BE2C (cell line): ENCODE measurements around the gene WFDC2.

ENCODE experiments used
- DNase-seq: peaks from one replicate; pipeline ENCODE4 v3.0.0-alpha.2; 2020
- H3K27me3 ChIP-seq: fragments of 250-450 bp; sonication (Bioruptor Pico); 2 replicates; pipeline ENCODE4 v1.5.1; 2020; ENCODE audit warnings: mild to moderate bottlenecking
- H3K36me3 ChIP-seq: fragments of 250-450 bp; sonication (Bioruptor Pico); 2 replicates; pipeline ENCODE4 v1.5.1; 2020; ENCODE audit warnings: mild to moderate bottlenecking
- H3K4me1 ChIP-seq: fragments of 250-450 bp; sonication (Bioruptor Pico); 2 replicates; pipeline ENCODE4 v1.5.1; 2020
- H3K4me3 ChIP-seq: 2 replicates; pipeline ENCODE4 v1.5.1; 2011; ENCODE audit warnings: low read depth, low read length
- H3K9me3 ChIP-seq: fragments of 250-450 bp; sonication (Bioruptor Pico); 2 replicates; pipeline ENCODE4 v1.5.1; 2020
- CTCF ChIP-seq: IDR thresholded peaks from 2 replicates; pipeline ENCODE4 v1.5.1; 2012; ENCODE audit warnings: mild to moderate bottlenecking, low read depth, low read length

WFDC2 gene

GRCh38 chr20:45452772-45453691, 16.5 kb upstream of the WFDC2 start:
- no peak for DNase-seq
- Histone ChIP-seq H3K4me1 (no peaks in the 10 kb centered on the region), H3K4me3 (no peak overlapping the region), H3K9me3 (no peaks in the 10 kb centered on the region), H3K27me3 (no peaks in the 10 kb centered on the region), H3K36me3 (no peaks in the 10 kb centered on the region)
- TF ChIP-seq CTCF: no peak

- Histone ChIP-seq H3K4me1 (no peaks in the 10 kb centered on the region), H3K4me3 (no peak overlapping the region), H3K36me3 (no peaks in the 10 kb centered on the region), H3K27me3 (peaks cover 24% of the 10 kb centered on the region), H3K9me3 (no peaks in the 10 kb centered on the region)
- DNase-seq: no peak
- peak; percentile 52 for TF ChIP-seq CTCF
These were observed 12.9 kb upstream of the WFDC2 start for GRCh38 chr20:45456632-45457031.

GRCh38 chr20:45459606-45460005, 9.9 kb upstream of the WFDC2 start:
- no peak for DNase-seq
- no peaks in the 10 kb centered on the region for H3K9me3 ChIP-seq

GRCh38 chr20:45461225-45461624, 8.3 kb upstream of the WFDC2 start:
- no peak overlapping the region for H3K4me3 ChIP-seq
- peaks cover 61% of the 10 kb centered on the region for H3K27me3 ChIP-seq
- no peaks in the 10 kb centered on the region for H3K36me3 ChIP-seq
- DNase-seq: no peak
- no peaks in the 10 kb centered on the region for H3K4me1 ChIP-seq
- no peak for TF ChIP-seq CTCF
- H3K9me3 ChIP-seq: no peaks in the 10 kb centered on the region

More at GRCh38 chr20:45459606-45460005, 9.9 kb upstream of the WFDC2 start:
- TF ChIP-seq CTCF: no peak
- H3K36me3 ChIP-seq: no peaks in the 10 kb centered on the region
- H3K4me1 ChIP-seq: no peaks in the 10 kb centered on the region
- H3K27me3 ChIP-seq: peaks cover 47% of the 10 kb centered on the region
- H3K4me3 ChIP-seq: no peak overlapping the region

- H3K4me3 ChIP-seq: no peak overlapping the region
- no peak for DNase-seq
- TF ChIP-seq CTCF: no peak
- no peaks in the 10 kb centered on the region for H3K36me3 ChIP-seq
- no peaks in the 10 kb centered on the region for H3K4me1 ChIP-seq
- H3K27me3 ChIP-seq: peaks cover 73% of the 10 kb centered on the region
- no peaks in the 10 kb centered on the region for H3K9me3 ChIP-seq
These were observed 6.6 kb upstream of the WFDC2 start for GRCh38 chr20:45462711-45463509.
